Activated B cell treated with CpG ODN at 0.5 μM for 24 hours (primary cell): ENCODE results near the gene EXD3. TPM values are rescaled to one million over a fixed set of nuclear protein-coding genes. Genes with fewer than 3 reads are reported as not detected.
"Not testable (repeated sequence)": the region's sequence is repeated elsewhere in the genome, so short reads cannot be mapped to it uniquely, and the experiment has no call there.

Experiments
- ATAC-seq: fragments of 200-7000 bp; cut with Tn5 transposase; one replicate; pipeline ENCODE4 v1.10.0; 2021; ENCODE audit warnings: low read depth, mild to moderate bottlenecking, moderate library complexity
- CTCF ChIA-PET: fragments of 350-600 bp; sonication (Branson Sonifier 250); formaldehyde crosslinking; loops from one replicate; lab custom pipeline; 2021; ENCODE audit warnings: antibody characterized with exemption; lab: Charles Lee
- POLR2A ChIA-PET: fragments of 350-600 bp; sonication (Branson Sonifier 250); formaldehyde crosslinking; loops from one replicate; lab custom pipeline; 2021; ENCODE audit warnings: antibody characterized with exemption; lab: Charles Lee
- DNase-seq: peaks from one replicate; pipeline ENCODE4 v3.0.0; 2022
- H3K27ac Mint-ChIP-seq: one replicate; pipeline ENCODE4 v1.8.0; 2020; ENCODE audit warnings: mixed read lengths
- H3K27me3 Mint-ChIP-seq: one replicate; pipeline ENCODE4 v1.8.0; 2021; ENCODE audit warnings: mixed read lengths
- H3K36me3 Mint-ChIP-seq: one replicate; pipeline ENCODE4 v1.8.0; 2021; ENCODE audit warnings: low read depth, mixed read lengths
- H3K4me1 Mint-ChIP-seq: one replicate; pipeline ENCODE4 v1.8.0; 2021; ENCODE audit warnings: mixed read lengths
- H3K4me3 Mint-ChIP-seq: one replicate; pipeline ENCODE4 v1.8.0; 2020; ENCODE audit warnings: mild to moderate bottlenecking, mixed read lengths
- H3K9me3 Mint-ChIP-seq: one replicate; pipeline ENCODE4 v1.8.0; 2020; ENCODE audit warnings: mixed read lengths
- CTCF ChIP-seq: fragments of 200-600 bp; IDR thresholded peaks from one replicate; pipeline ENCODE4 v1.8.0; 2022; ENCODE audit warnings: antibody characterized with exemption, mild to moderate bottlenecking
- intact Hi-C: fragments of 100-400 bp; cut with micrococcal nuclease; formaldehyde crosslinking; loops from one replicate; pipeline ENCODE4 v1.15.1; 2024
- total RNA-seq: library from RNA; stranded (reverse); gene quantifications from 2 replicates; pipeline ENCODE4 v1.2.3, GENCODE V29; 2022

Gene EXD3
- total RNA-seq, 1 donor from 2014 or later = 12.8 TPM

GRCh38 chr9:137381501-137382443, 41.2 kb downstream of the EXD3 start:
- Mint-ChIP-seq H3K4me1 (no peaks in the 10 kb centered on the region), H3K4me3 (no peak overlapping the region), H3K27me3 (no peaks in the 10 kb centered on the region), H3K9me3 (no peaks in the 10 kb centered on the region), H3K27ac (no peak overlapping the region), H3K36me3 (no peaks in the 10 kb centered on the region)
- ATAC-seq = no peak
- no peak for DNase-seq
- TF ChIP-seq CTCF = no peak
- intact Hi-C loops = no loop called here
- POLR2A ChIA-PET = no interaction called here
- CTCF ChIA-PET = no interaction called here

- Mint-ChIP-seq H3K4me3 (no peak overlapping the region), H3K27ac (no peak overlapping the region), H3K4me1 (no peaks in the 10 kb centered on the region), H3K9me3 (no peaks in the 10 kb centered on the region), H3K36me3 (no peaks in the 10 kb centered on the region), H3K27me3 (no peaks in the 10 kb centered on the region)
- ChIA-PET POLR2A (no interaction called here), CTCF (no interaction called here)
- ATAC-seq = no peak
- DNase-seq = no peak
- intact Hi-C loops = no loop called here
- TF ChIP-seq CTCF = no peak
Measured at GRCh38 chr9:137380606-137381005, 42.4 kb downstream of the EXD3 start.

- POLR2A ChIA-PET = no interaction called here
- CTCF ChIA-PET = no interaction called here
- no peak overlapping the region for H3K27ac Mint-ChIP-seq
Measured at GRCh38 chr9:137380171-137380570, 42.8 kb downstream of the EXD3 start.

GRCh38 chr9:137379761-137380161, 43.2 kb downstream of the EXD3 start:
- no peak for DNase-seq
- no peak for TF ChIP-seq CTCF
- ChIA-PET CTCF (no interaction called here), POLR2A (no interaction called here)
- no peak overlapping the region for H3K4me3 Mint-ChIP-seq
- H3K27me3 Mint-ChIP-seq = no peaks in the 10 kb centered on the region
- no peaks in the 10 kb centered on the region for H3K36me3 Mint-ChIP-seq
- intact Hi-C loops = no loop called here
- H3K9me3 Mint-ChIP-seq = no peaks in the 10 kb centered on the region
- no peak overlapping the region for H3K27ac Mint-ChIP-seq
- ATAC-seq = no peak
- no peaks in the 10 kb centered on the region for H3K4me1 Mint-ChIP-seq

More at GRCh38 chr9:137380171-137380570, 42.8 kb downstream of the EXD3 start:
- DNase-seq (no peak), ATAC-seq (no peak)
- no peak for TF ChIP-seq CTCF
- Mint-ChIP-seq H3K4me1 (no peaks in the 10 kb centered on the region), H3K36me3 (no peaks in the 10 kb centered on the region), H3K9me3 (no peaks in the 10 kb centered on the region), H3K27me3 (no peaks in the 10 kb centered on the region), H3K4me3 (no peak overlapping the region)
- intact Hi-C loops = no loop called here

GRCh38 chr9:137378688-137379410, 44.1 kb downstream of the EXD3 start:
- ATAC-seq, intact Hi-C loops, CTCF ChIA-PET, H3K27me3 Mint-ChIP-seq, H3K36me3 Mint-ChIP-seq, DNase-seq, H3K27ac Mint-ChIP-seq, H3K4me3 Mint-ChIP-seq, POLR2A ChIA-PET, H3K9me3 Mint-ChIP-seq, H3K4me1 Mint-ChIP-seq: not testable (repeated sequence)
